Endothelial cell of umbilical vein (primary cell): ENCODE measurements around the gene HOXD8. TPM values are rescaled to one million over a fixed set of nuclear protein-coding genes. Genes with fewer than 3 reads are reported as not detected.

Source experiments
- BruUV-seq: library from RNA; stranded (reverse); fragments of 400-500 nt; replicated peaks from 2 replicates; lab custom pipeline; 2021; lab: Mats Ljungman, UMichigan
- CTCF ChIA-PET: fragments of 300-600, 350-600 bp; sonication (Branson Sonifier 250); formaldehyde crosslinking; loops from one replicate; lab custom pipeline; 2021; ENCODE audit warnings: antibody characterized with exemption, inconsistent platforms; lab: Charles Lee
- POLR2A ChIA-PET: fragments of 300-600, 350-600 bp; sonication (Branson Sonifier 250); formaldehyde crosslinking; loops from one replicate; lab custom pipeline; 2021; ENCODE audit warnings: antibody characterized with exemption, inconsistent platforms; lab: Charles Lee
- DNase-seq: peaks from one replicate; pipeline ENCODE4 v3.0.0-alpha.2; 2011; ENCODE audit warnings: low read depth, low spot score
- FAIRE-seq: peaks from 2 replicates; lab custom pipeline; 2011; peaks lifted over from hg19 to GRCh38; lab: Jason Lieb, UNC
- H2AFZ ChIP-seq: 2 replicates; pipeline ENCODE4 v1.6.0; 2012; ENCODE audit warnings: low read depth, low read length, control low read depth, inconsistent platforms
- H3K27ac ChIP-seq: 2 replicates; pipeline ENCODE4 v1.5.1; 2011; ENCODE audit warnings: low read depth, mild to moderate bottlenecking, control low read depth, low read length, moderate library complexity; ENCODE audit not compliant: insufficient read depth
- H3K27me3 ChIP-seq, 2 experiments: 2 replicates each; pipeline versions ENCODE4 v1.6.0 to v1.6.1; 2011; ENCODE audit warnings: low read length in 2 of 2, mixed read lengths in 1 of 2; ENCODE audit not compliant: control insufficient read depth in 2 of 2, insufficient read depth in 2 of 2
- H3K36me3 ChIP-seq, 2 experiments: 2 replicates in 1 of 2; 3 replicates in 1 of 2; pipeline ENCODE4 v1.5.1; 2011; ENCODE audit warnings: low read length in 2 of 2, mild to moderate bottlenecking in 1 of 2, moderate library complexity in 1 of 2; ENCODE audit not compliant: control insufficient read depth in 2 of 2, insufficient read depth in 2 of 2; ENCODE audit errors: extremely low read depth in 1 of 2
- H3K4me1 ChIP-seq: 3 replicates; pipeline ENCODE4 v1.5.1; 2011; ENCODE audit warnings: mild to moderate bottlenecking, low read length; ENCODE audit not compliant: control insufficient read depth, insufficient read depth; ENCODE audit errors: extremely low read depth
- H3K4me2 ChIP-seq: 2 replicates; pipeline ENCODE4 v1.6.1; 2011; ENCODE audit warnings: low read length, control low read depth, mixed read lengths; ENCODE audit not compliant: insufficient read depth
- H3K4me3 ChIP-seq, 3 experiments: fragments of 200-600 bp in 1 of 3; sonication (generic), shearing (Covaris generic) in 1 of 3; replicated peaks in 1 of 3; 2 replicates each; pipeline ENCODE4 v1.5.1; 2011 to 2016; ENCODE audit warnings: control low read depth in 3 of 3, low read length in 3 of 3, mild to moderate bottlenecking in 2 of 3, inconsistent platforms in 1 of 3, low read depth in 1 of 3, moderate library complexity in 1 of 3; ENCODE audit not compliant: insufficient read depth in 1 of 3
- H3K79me2 ChIP-seq: 2 replicates; pipeline ENCODE4 v1.6.0; 2012; ENCODE audit warnings: low read length, inconsistent platforms; ENCODE audit not compliant: control insufficient read depth, insufficient read depth
- H3K9ac ChIP-seq: replicated peaks from 2 replicates; pipeline ENCODE3; 2011; ENCODE audit warnings: low read length, control low read depth; ENCODE audit not compliant: insufficient read depth; ENCODE audit errors: extremely low read depth
- H3K9me1 ChIP-seq: replicated peaks from 3 replicates; pipeline ENCODE4 v1.6.0; 2011; ENCODE audit warnings: mild to moderate bottlenecking, low read length; ENCODE audit not compliant: control insufficient read depth, insufficient read depth; ENCODE audit errors: extremely low read depth
- H3K9me3 ChIP-seq: replicated peaks from 2 replicates; pipeline ENCODE4 v1.5.1; 2012; ENCODE audit warnings: low read length, inconsistent platforms; ENCODE audit not compliant: control insufficient read depth, insufficient read depth
- H4K20me1 ChIP-seq: replicated peaks from 2 replicates; pipeline ENCODE3; 2011; ENCODE audit warnings: mild to moderate bottlenecking, low read length; ENCODE audit not compliant: control insufficient read depth, insufficient read depth; ENCODE audit errors: extremely low read depth
- CTCF ChIP-seq, 2 donors: IDR thresholded peaks; 1 replicate in 1 of 2; 2 replicates in 1 of 2; pipeline ENCODE4 v1.5.1; 2011; ENCODE audit warnings: low read length in 2 of 2, mild to moderate bottlenecking in 2 of 2, moderate library complexity in 2 of 2, control low read depth in 1 of 2, inconsistent platforms in 1 of 2, low read depth in 1 of 2; ENCODE audit not compliant: insufficient read depth in 1 of 2; ENCODE audit errors: extremely low read depth in 1 of 2
- EZH2 ChIP-seq: IDR thresholded peaks from 2 replicates; pipeline ENCODE4 v1.6.1; 2012; ENCODE audit warnings: borderline replicate concordance, low read depth, mild to moderate bottlenecking, moderate library complexity, low read length, inconsistent platforms; ENCODE audit not compliant: severe bottlenecking
- FOS ChIP-seq: IDR thresholded peaks from 2 replicates; pipeline ENCODE4 v1.6.1; 2011; ENCODE audit warnings: mild to moderate bottlenecking, low read length, moderate library complexity, borderline replicate concordance; ENCODE audit not compliant: insufficient read depth
- GATA2 ChIP-seq: IDR thresholded peaks from 2 replicates; pipeline ENCODE4 v1.7.0; 2011; ENCODE audit warnings: low read depth, mild to moderate bottlenecking, moderate library complexity, mixed read lengths, low read length; ENCODE audit not compliant: insufficient read length, insufficient read depth
- JUN ChIP-seq: IDR thresholded peaks from 2 replicates; pipeline ENCODE4 v1.6.1; 2011; ENCODE audit warnings: borderline replicate concordance, low read depth; ENCODE audit not compliant: insufficient read length, insufficient read depth
- MAX ChIP-seq: IDR thresholded peaks from 2 replicates; pipeline ENCODE4 v1.6.1; 2011; ENCODE audit not compliant: insufficient read depth, insufficient read length
- MYC ChIP-seq: IDR thresholded peaks from one replicate; pipeline ENCODE4 v1.6.1; 2011; ENCODE audit warnings: mild to moderate bottlenecking, low read depth, low read length
- POLR2A ChIP-seq: IDR thresholded peaks from 2 replicates; pipeline ENCODE4 v1.6.1; 2012; ENCODE audit warnings: low read depth, mild to moderate bottlenecking, control low read depth, low read length
- POLR2AphosphoS5 ChIP-seq: IDR thresholded peaks from 2 replicates; pipeline ENCODE4 v1.6.1; 2012; ENCODE audit warnings: low read depth, mild to moderate bottlenecking, control low read depth, low read length, moderate library complexity; ENCODE audit not compliant: insufficient read depth
- dilution Hi-C: fragments of 300-500 bp; cut with MboI; formaldehyde crosslinking; loops from one replicate; pipeline ENCODE4 v1.15.0; 2019; ENCODE audit warnings: low sequenced_read_pairs; ENCODE audit not compliant: extremely low pct_ligation_motif_present
- intact Hi-C: fragments of 100-400 bp; cut with micrococcal nuclease; formaldehyde crosslinking; loops from one replicate; pipeline ENCODE4 v1.10.0; 2022
- polyA plus RNA-seq, 4 experiments: library from polyadenylated mRNA; depleted of rRNA in 3 of 4; stranded (reverse) in 3 of 4; unstranded in 1 of 4; fragments of >200 nt; gene quantifications; 2 replicates each; pipeline versions ENCODE4 v1.2.1 to v1.2.3, GENCODE V29; 2011 to 2012; ENCODE audit warnings: missing spikeins in 1 of 4
- total RNA-seq: library from RNA; stranded (reverse); gene quantifications from 2 replicates; pipeline ENCODE4 v1.2.3, GENCODE V29; 2021

HOXD8 gene
- total and polyA plus RNA-seq, 2 donors (not counting 3 experiments of a cell fraction or from before 2014, with no cell fraction given): 6.4 to 15.6 TPM

- dilution Hi-C loops: loop anchor here (25.0 kb wide), 1 partner anchor 502 kb away; no protein-coding TSS in a partner anchor
Observed at GRCh38 chr2:176135035-176135440, 5.5 kb downstream of the HOXD8 start.

GRCh38 chr2:176136374-176137251, 7.1 kb downstream of the HOXD8 start:
- H3K9me3 ChIP-seq: no peaks in the 10 kb centered on the region
- H3K79me2 ChIP-seq: peaks cover 51% of the 10 kb centered on the region
- H3K27ac ChIP-seq: peak overlapping the region; percentile 86
- no peaks in the 10 kb centered on the region for H3K36me3 ChIP-seq
- no peaks in the 10 kb centered on the region for H3K27me3 ChIP-seq
- intact Hi-C loops (no loop called here), dilution Hi-C loops (loop anchor here (25.0 kb wide), 1 partner anchor 501 kb away; no protein-coding TSS in a partner anchor)
- ChIA-PET POLR2A (interaction anchor here (1.2 kb wide), 1 partner anchor 418 kb away, joined by 3 read pairs; no protein-coding TSS in a partner anchor), CTCF (interaction anchor here (0.7 to 6.9 kb wide), 9 partner anchors 9 to 678 kb away, joined by 3 to 227 read pairs (median 8); no protein-coding TSS in a partner anchor)
- H3K4me1 ChIP-seq: peaks cover 55% of the 10 kb centered on the region
- no TSS peak for BruUV-seq
- DNase-seq (peak; percentile 79), FAIRE-seq (no peak)
- H3K4me2 ChIP-seq: peak overlapping the region; percentile 99
- peak overlapping the region; percentile 55 for H2AFZ ChIP-seq
- peak; percentile 94 for TF ChIP-seq POLR2A
- no peak for TF ChIP-seq CTCF (IDR thresholded peaks at IDR 0.05; ENCODE audit: extremely low read depth in 1 of 2, insufficient read depth in 1 of 2, low read depth in 1 of 2, low read length in 2 of 2)
- TF ChIP-seq EZH2: no peak
- peak; percentile 64 for TF ChIP-seq MAX
- TF ChIP-seq JUN: no peak
- TF ChIP-seq MYC: no peak
- no peak for TF ChIP-seq FOS
- no peak for TF ChIP-seq POLR2AphosphoS5
- TF ChIP-seq GATA2: no peak
- no peaks in the 10 kb centered on the region for H3K9me1 ChIP-seq
- peak overlapping the region; percentile 73 to 91 (median 86) for H3K4me3 ChIP-seq
- H4K20me1 ChIP-seq: no peaks in the 10 kb centered on the region
- peak overlapping the region; percentile 66 for H3K9ac ChIP-seq

More at GRCh38 chr2:176135035-176135440, 5.5 kb downstream of the HOXD8 start:
- Histone ChIP-seq H4K20me1 (no peaks in the 10 kb centered on the region), H3K9me3 (no peaks in the 10 kb centered on the region), H3K27ac (peak overlapping the region; percentile 86), H3K9ac (no peak overlapping the region), H3K27me3 (no peaks in the 10 kb centered on the region), H3K4me3 (no peak overlapping the region), H3K9me1 (no peaks in the 10 kb centered on the region), H3K4me1 (peaks cover 52% of the 10 kb centered on the region), H3K4me2 (peak overlapping the region; percentile 99), H2AFZ (no peak overlapping the region), H3K79me2 (peaks cover 54% of the 10 kb centered on the region), H3K36me3 (no peaks in the 10 kb centered on the region)
- peak; percentile 67 for FAIRE-seq
- BruUV-seq: no TSS peak
- intact Hi-C loops: no loop called here
- TF ChIP-seq POLR2A: no peak
- TF ChIP-seq MYC: no peak
- TF ChIP-seq JUN: no peak
- TF ChIP-seq EZH2: no peak
- no peak for TF ChIP-seq FOS
- peak; percentile 68 for DNase-seq
- POLR2A ChIA-PET: no interaction called here
- CTCF ChIA-PET: interaction anchor here (1.6 to 10.1 kb wide), 4 partner anchors 320 to 519 kb away, joined by 5 to 227 read pairs (median 78); no protein-coding TSS in a partner anchor
